Stimulated activated CD4-positive, alpha-beta T cell treated with anti-CD3 and anti-CD28 coated beads, TNF-alpha, amount 100 ng/mL, for 1 hour (primary cell): Measurements from ENCODE around the gene CIP2A.

Experiments used
- DNase-seq, 3 donors: peaks; one replicate each; pipeline ENCODE4 v3.0.0-alpha.2; 2020; ENCODE audit warnings: low read depth in 3 of 3, low spot score in 1 of 3

The CIP2A gene

GRCh38 chr3:108564564-108564963 lies 24.7 kb downstream of the CIP2A start:
- no peak for DNase-seq

- DNase-seq: no peak
Measured at GRCh38 chr3:108562565-108562964, 26.7 kb downstream of the CIP2A start.

- no peak for DNase-seq
Measured at GRCh38 chr3:108555966-108556581, 33.2 kb downstream of the CIP2A start.

- no peak for DNase-seq
Measured at GRCh38 chr3:108554913-108555571, 34.2 kb downstream of the CIP2A start.

- no peak for DNase-seq
Measured at GRCh38 chr3:108554229-108554628, 35.0 kb downstream of the CIP2A start.

- DNase-seq: no peak
Measured at GRCh38 chr3:108552267-108553159, 36.7 kb downstream of the CIP2A start.

- no peak for DNase-seq
Measured at GRCh38 chr3:108548886-108549285, 40.4 kb downstream of the CIP2A start.

GRCh38 chr3:108548304-108548703 lies 40.9 kb downstream of the CIP2A start:
- no peak for DNase-seq

- no peak for DNase-seq
Measured at GRCh38 chr3:108546692-108547091, 42.5 kb downstream of the CIP2A start.

GRCh38 chr3:108546247-108546646 lies 43.0 kb downstream of the CIP2A start:
- DNase-seq: no peak

- DNase-seq: no peak
Measured at GRCh38 chr3:108538083-108538482, 51.2 kb downstream of the CIP2A start.

- no peak for DNase-seq
Measured at GRCh38 chr3:108528459-108529252, 60.6 kb downstream of the CIP2A start.

GRCh38 chr3:108527817-108528216 lies 61.4 kb downstream of the CIP2A start:
- no peak for DNase-seq

GRCh38 chr3:108527109-108527508 lies 62.1 kb downstream of the CIP2A start:
- DNase-seq: no peak

- DNase-seq: no peak
Measured at GRCh38 chr3:108525971-108526370, 63.3 kb downstream of the CIP2A start.

- DNase-seq: no peak
Measured at GRCh38 chr3:108525256-108525655, 64.0 kb downstream of the CIP2A start.

GRCh38 chr3:108524537-108524936 lies 64.7 kb downstream of the CIP2A start:
- no peak for DNase-seq

GRCh38 chr3:108518895-108519294 lies 70.3 kb downstream of the CIP2A start:
- no peak for DNase-seq

GRCh38 chr3:108516881-108517280 lies 72.4 kb downstream of the CIP2A start:
- DNase-seq: no peak

GRCh38 chr3:108513961-108514360 lies 75.3 kb downstream of the CIP2A start:
- DNase-seq: no peak

- DNase-seq: no peak
Measured at GRCh38 chr3:108512671-108513070, 76.6 kb downstream of the CIP2A start.
